Cardiac muscle cell (in vitro differentiated cells and primary cell): Measurements from ENCODE around the gene TBX18. TPM values are rescaled to one million over a fixed set of nuclear protein-coding genes. Genes with fewer than 3 reads are reported as not detected.

Experiments
- DNase-seq, 2 donors: peaks; one replicate each; pipeline versions ENCODE4 v3.0.0 to v3.0.0-alpha.2; 2010 to 2017; ENCODE audit warnings: low read depth in 1 of 2, low spot score in 1 of 2
- H3K27ac ChIP-seq: fragments of 200-600 bp; sonication (generic); 2 replicates; pipeline ENCODE4 v1.5.1; 2016
- H3K27me3 ChIP-seq: fragments of 200-600 bp; sonication (generic); 2 replicates; pipeline ENCODE4 v1.6.0; 2016; ENCODE audit warnings: control low read depth
- H3K36me3 ChIP-seq: fragments of 200-600 bp; sonication (generic); 2 replicates; pipeline ENCODE4 v1.5.1; 2016; ENCODE audit warnings: control low read depth
- H3K4me1 ChIP-seq: fragments of 200-600 bp; sonication (generic); 2 replicates; pipeline ENCODE4 v1.8.1; 2017; ENCODE audit warnings: low read depth, mild to moderate bottlenecking, mixed run types
- H3K4me3 ChIP-seq: fragments of 200-600 bp; sonication (generic); 2 replicates; pipeline ENCODE4 v1.5.1; 2016; ENCODE audit warnings: mild to moderate bottlenecking
- H3K9me3 ChIP-seq: fragments of 200-600 bp; sonication (generic); 2 replicates; pipeline ENCODE4 v1.5.1; 2017; ENCODE audit warnings: low read depth, mild to moderate bottlenecking, control low read depth
- polyA plus RNA-seq: library from polyadenylated mRNA; unstranded; fragments of >200 nt; fragmentation: Nextera tagmentation; extraction: Ambion mirVana; gene quantifications from 2 replicates; pipeline ENCODE4 v1.2.1, GENCODE V29; 2016
- total RNA-seq: library from RNA; depleted of rRNA; stranded (reverse); fragments of >200 nt; gene quantifications from 2 replicates; pipeline ENCODE4 v1.2.3, GENCODE V29; 2016
- TF ChIP-seq, protein P1 (sequence below): IDR thresholded peaks from 2 replicates; pipeline ENCODE4 v1.5.1; 2012; ENCODE audit warnings: low read depth, mild to moderate bottlenecking, low read length

The TBX18 gene
- total and polyA plus RNA-seq, 2 experiments from 2014 or later = 1.2 to 5.5 TPM

DNA sequence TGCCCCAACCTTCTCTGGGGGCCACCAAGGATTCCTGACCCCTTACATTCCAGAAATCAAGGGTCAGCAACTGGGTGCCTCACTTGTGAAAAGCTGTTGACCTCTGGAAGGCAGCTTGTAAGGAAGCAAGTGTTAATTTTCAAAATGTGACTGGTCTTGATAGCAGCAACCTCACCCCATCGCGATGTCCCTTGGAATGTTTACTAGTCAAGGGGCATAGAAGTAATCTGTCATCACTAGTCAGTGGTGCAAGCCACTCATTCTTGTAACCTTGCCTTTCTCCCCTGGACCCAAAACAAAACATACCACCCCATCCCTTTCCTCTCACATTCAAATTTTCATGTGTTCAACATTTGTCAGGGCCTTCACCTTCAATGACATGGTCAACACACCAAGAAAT lies 30.5 kb downstream of the TBX18 start:
- no peaks in the 10 kb centered on the region for H3K9me3 ChIP-seq
- H3K4me1 ChIP-seq = peaks cover 22% of the 10 kb centered on the region
- H3K27ac ChIP-seq = no peak overlapping the region
- peaks cover 21% of the 10 kb centered on the region for H3K27me3 ChIP-seq
- TF ChIP-seq, protein P1, sequence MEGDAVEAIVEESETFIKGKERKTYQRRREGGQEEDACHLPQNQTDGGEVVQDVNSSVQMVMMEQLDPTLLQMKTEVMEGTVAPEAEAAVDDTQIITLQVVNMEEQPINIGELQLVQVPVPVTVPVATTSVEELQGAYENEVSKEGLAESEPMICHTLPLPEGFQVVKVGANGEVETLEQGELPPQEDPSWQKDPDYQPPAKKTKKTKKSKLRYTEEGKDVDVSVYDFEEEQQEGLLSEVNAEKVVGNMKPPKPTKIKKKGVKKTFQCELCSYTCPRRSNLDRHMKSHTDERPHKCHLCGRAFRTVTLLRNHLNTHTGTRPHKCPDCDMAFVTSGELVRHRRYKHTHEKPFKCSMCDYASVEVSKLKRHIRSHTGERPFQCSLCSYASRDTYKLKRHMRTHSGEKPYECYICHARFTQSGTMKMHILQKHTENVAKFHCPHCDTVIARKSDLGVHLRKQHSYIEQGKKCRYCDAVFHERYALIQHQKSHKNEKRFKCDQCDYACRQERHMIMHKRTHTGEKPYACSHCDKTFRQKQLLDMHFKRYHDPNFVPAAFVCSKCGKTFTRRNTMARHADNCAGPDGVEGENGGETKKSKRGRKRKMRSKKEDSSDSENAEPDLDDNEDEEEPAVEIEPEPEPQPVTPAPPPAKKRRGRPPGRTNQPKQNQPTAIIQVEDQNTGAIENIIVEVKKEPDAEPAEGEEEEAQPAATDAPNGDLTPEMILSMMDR = no peak
- no peaks in the 10 kb centered on the region for H3K36me3 ChIP-seq
- H3K4me3 ChIP-seq = no peak overlapping the region
- peak; percentile 28 to 78 for DNase-seq

DNA sequence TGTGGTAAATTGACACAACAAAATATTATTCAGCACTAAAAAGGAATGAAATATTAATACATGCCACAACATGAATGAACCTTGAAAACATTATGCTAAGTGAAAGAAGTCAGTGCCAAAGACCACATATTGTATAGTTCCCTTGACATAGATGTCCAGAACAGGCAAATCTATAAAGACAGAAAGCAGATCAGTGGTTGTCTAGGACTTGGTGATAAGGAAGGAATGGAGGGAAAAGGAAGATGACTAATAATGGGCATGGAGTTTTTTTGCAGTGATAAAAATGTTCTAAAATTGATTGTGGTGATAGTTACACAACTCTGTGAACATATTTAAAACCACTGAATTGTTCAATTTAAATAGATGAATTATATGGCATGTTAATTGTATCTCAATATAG lies 32.5 kb downstream of the TBX18 start:
- DNase-seq = peak in 1 of 2 donors; percentile 48
- TF ChIP-seq, protein P1 = no peak
- Histone ChIP-seq H3K36me3 (no peaks in the 10 kb centered on the region), H3K27ac (no peak overlapping the region), H3K9me3 (no peaks in the 10 kb centered on the region), H3K4me1 (peaks cover 22% of the 10 kb centered on the region), H3K4me3 (no peak overlapping the region), H3K27me3 (peaks cover 4% of the 10 kb centered on the region)

DNA sequence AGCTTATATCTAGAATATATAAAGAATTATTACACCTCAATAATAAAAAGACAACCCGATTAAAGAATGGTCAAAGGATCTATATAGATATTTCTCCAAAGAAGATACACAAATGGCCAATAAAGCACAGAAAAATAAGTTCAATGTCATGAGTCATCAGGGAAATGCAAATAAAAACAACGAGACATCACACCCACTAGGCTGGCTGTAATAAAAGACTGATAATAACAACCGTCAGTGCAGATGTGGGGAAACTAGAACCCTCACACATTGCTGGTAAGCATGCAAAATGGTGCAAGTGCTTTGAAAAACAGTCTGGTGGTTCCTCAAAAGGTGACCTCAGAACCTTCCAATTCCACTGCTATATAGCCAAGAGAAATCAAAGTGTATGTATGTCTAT lies 33.0 kb downstream of the TBX18 start:
- Histone ChIP-seq H3K27me3 (peaks cover 6% of the 10 kb centered on the region), H3K27ac (no peak overlapping the region), H3K4me1 (peaks cover 22% of the 10 kb centered on the region), H3K9me3 (no peaks in the 10 kb centered on the region), H3K36me3 (no peaks in the 10 kb centered on the region), H3K4me3 (no peak overlapping the region)
- DNase-seq = peak in 1 of 2 donors; percentile 32
- TF ChIP-seq, protein P1 = no peak

DNA sequence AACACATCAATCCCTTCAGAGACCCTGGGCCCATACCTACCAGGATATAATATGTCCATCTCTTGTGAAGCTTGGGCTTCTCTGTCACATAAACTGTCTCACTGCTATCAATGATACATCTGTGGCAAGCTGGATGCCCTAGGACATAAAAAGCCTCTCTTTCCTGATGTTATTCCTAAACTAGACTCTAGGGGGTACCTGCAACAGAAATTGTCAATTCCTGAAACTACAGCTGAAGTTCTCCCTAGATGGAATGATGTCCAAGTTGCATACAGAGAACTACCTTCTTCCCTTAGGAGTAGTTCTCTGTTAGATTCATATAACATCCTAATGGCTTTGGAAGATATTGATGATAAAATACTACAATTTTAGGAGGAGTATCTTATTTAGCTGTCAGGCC lies 35.8 kb downstream of the TBX18 start:
- Histone ChIP-seq H3K36me3 (no peaks in the 10 kb centered on the region), H3K27ac (no peak overlapping the region), H3K4me1 (peaks cover 8% of the 10 kb centered on the region), H3K9me3 (no peaks in the 10 kb centered on the region), H3K4me3 (no peak overlapping the region), H3K27me3 (peaks cover 23% of the 10 kb centered on the region)
- TF ChIP-seq, protein P1 = peak; percentile 46
- peak in 1 of 2 donors; percentile 48 for DNase-seq

DNA sequence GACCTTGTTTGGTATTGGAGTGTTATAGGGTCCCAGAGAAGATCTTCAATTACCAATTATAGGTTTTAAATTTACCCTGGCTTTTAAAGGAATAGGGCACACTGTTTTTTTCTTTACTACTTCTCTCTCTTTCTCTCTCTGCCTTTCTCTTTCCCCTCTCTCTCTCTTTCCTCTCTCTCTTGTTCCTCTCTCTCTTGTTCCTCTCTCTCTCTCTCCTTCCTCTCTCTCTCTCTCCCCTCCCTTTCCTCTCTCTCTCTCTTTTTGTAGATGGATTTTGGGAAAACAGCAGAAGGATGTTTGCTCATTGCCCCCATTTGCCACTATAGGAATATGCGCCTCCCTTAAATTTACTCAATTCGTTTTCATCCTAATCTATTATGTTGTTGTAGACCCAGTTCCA lies 45.2 kb downstream of the TBX18 start:
- Histone ChIP-seq H3K36me3 (no peaks in the 10 kb centered on the region), H3K4me3 (no peak overlapping the region), H3K4me1 (no peaks in the 10 kb centered on the region), H3K9me3 (no peaks in the 10 kb centered on the region), H3K27me3 (peaks cover 11% of the 10 kb centered on the region), H3K27ac (no peak overlapping the region)
- no peak for DNase-seq
- TF ChIP-seq, protein P1 = no peak
